Sigmoid colon (tissue), 7 donors: ENCODE measurements around the gene POLR2H. TPM values are rescaled to one million over a fixed set of nuclear protein-coding genes. Genes with fewer than 3 reads are reported as not detected.
A peak's percentile ranks its signal among the peaks of the same experiment; 100 is the strongest.

Experiments used
- DNase-seq: peaks from one replicate; pipeline ENCODE4 v3.0.0-alpha.2; 2019
- H3K27ac ChIP-seq, 4 donors: fragments of 200-600 bp; sonication (generic); one replicate each; pipeline ENCODE4 v1.5.1; 2016 to 2019; ENCODE audit warnings: mild to moderate bottlenecking in 1 of 4
- H3K27me3 ChIP-seq, 3 donors: fragments of 200-600 bp; sonication (generic); one replicate each; pipeline ENCODE4 v1.5.1; 2019; ENCODE audit warnings: mild to moderate bottlenecking in 1 of 3
- H3K36me3 ChIP-seq, 4 donors: fragments of 200-600 bp; sonication (generic); one replicate each; pipeline ENCODE4 v1.5.1; 2016 to 2019
- H3K4me1 ChIP-seq, 4 donors: fragments of 200-600 bp; sonication (generic); one replicate each; pipeline ENCODE4 v1.5.1; 2017 to 2019
- H3K4me3 ChIP-seq, 4 donors: fragments of 200-600 bp; sonication (generic); one replicate each; pipeline ENCODE4 v1.5.1; 2017 to 2019; ENCODE audit warnings: mild to moderate bottlenecking in 2 of 4, moderate library complexity in 1 of 4
- H3K9me3 ChIP-seq, 4 donors: fragments of 200-600 bp in 3 of 4; sonication (generic) in 3 of 4; one replicate each; pipeline versions ENCODE4 v1.5.1 to v1.6.1; 2013 to 2019
- EP300 ChIP-seq, 4 donors: sonication (generic); formaldehyde crosslinking; IDR thresholded peaks; one replicate each; pipeline ENCODE4 v1.6.1; 2017; ENCODE audit warnings: antibody characterized with exemption in 4 of 4
- POLR2A ChIP-seq, 2 donors: fragments of 450-650 bp; IDR thresholded peaks; one replicate each; pipeline ENCODE4 v1.6.1; 2016; ENCODE audit warnings: antibody characterized with exemption in 2 of 2, mild to moderate bottlenecking in 2 of 2, moderate library complexity in 2 of 2
- POLR2AphosphoS5 ChIP-seq, 4 donors: sonication (generic); formaldehyde crosslinking; IDR thresholded peaks; one replicate each; pipeline ENCODE4 v1.6.1; 2017; ENCODE audit warnings: antibody characterized with exemption in 4 of 4
- WGBS, 2 donors: extraction: QIAGEN DNeasy Blood & Tissue Kit; methylation state at CpG; one replicate each; pipeline ENCODE4 v1.1.7; 2013; 5-methylcytosine and 5-hydroxymethylcytosine counted together
- intact Hi-C: fragments of 100-400 bp; cut with DNase I; formaldehyde crosslinking; loops from one replicate; pipeline ENCODE4 v1.15.1; 2023
- polyA plus RNA-seq, 3 donors: library from polyadenylated mRNA; stranded (reverse); fragments of 200-250 nt; gene quantifications; one replicate each; pipeline ENCODE4 v1.2.3, GENCODE V29; 2013
- total RNA-seq, 4 donors: library from RNA; depleted of rRNA; stranded (reverse); fragments of >200 nt; gene quantifications; one replicate each; pipeline ENCODE4 v1.1.0, GENCODE V29; 2016
- TF ChIP-seq, protein P1 (sequence below), 4 experiments: fragments of 450-650 bp in 3 of 4; fragments of 200-600 bp in 1 of 4; IDR thresholded peaks; one replicate each; pipeline ENCODE4 v1.5.1; 2016 to 2019; ENCODE audit warnings: antibody characterized with exemption in 4 of 4, mild to moderate bottlenecking in 3 of 4, moderate library complexity in 2 of 4
- donor health status: healthy with polysubstance abuse.
- donor health status: Bipolar disorder and iron deficiency.
- donor health status: healthy.

Gene POLR2H
- total and polyA plus RNA-seq, 7 donors: 53.2 to 162 (median 92.5) TPM

DNA sequence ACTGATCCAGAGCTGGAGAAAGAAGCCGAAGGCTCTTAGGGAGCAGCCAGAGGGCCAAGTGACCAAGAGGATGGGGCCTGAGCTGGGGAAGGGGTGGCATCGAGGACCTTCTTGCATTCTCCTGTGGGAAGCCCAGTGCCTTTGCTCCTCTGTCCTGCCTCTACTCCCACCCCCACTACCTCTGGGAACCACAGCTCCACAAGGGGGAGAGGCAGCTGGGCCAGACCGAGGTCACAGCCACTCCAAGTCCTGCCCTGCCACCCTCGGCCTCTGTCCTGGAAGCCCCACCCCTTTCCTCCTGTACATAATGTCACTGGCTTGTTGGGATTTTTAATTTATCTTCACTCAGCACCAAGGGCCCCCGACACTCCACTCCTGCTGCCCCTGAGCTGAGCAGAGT lies 27.9 kb downstream of the POLR2H start:
- no peaks in the 10 kb centered on the region for H3K4me1 ChIP-seq
- H3K4me3 ChIP-seq: no peak overlapping the region
- H3K36me3 ChIP-seq: no peaks in the 10 kb centered on the region
- no peaks in the 10 kb centered on the region for H3K9me3 ChIP-seq
- intact Hi-C loops: no loop called here
- peaks cover 0 to 6% (median 4%) of the 10 kb centered on the region in 3 donors for H3K27me3 ChIP-seq
- no peak for DNase-seq
- 47 to 70% methylated on average over 5 of the region's 5 CpGs for WGBS, 2 donors
- no peak for TF ChIP-seq POLR2AphosphoS5 (IDR thresholded peaks at IDR 0.05)
- TF ChIP-seq EP300 (IDR thresholded peaks at IDR 0.05): no peak
- TF ChIP-seq, protein P1, sequence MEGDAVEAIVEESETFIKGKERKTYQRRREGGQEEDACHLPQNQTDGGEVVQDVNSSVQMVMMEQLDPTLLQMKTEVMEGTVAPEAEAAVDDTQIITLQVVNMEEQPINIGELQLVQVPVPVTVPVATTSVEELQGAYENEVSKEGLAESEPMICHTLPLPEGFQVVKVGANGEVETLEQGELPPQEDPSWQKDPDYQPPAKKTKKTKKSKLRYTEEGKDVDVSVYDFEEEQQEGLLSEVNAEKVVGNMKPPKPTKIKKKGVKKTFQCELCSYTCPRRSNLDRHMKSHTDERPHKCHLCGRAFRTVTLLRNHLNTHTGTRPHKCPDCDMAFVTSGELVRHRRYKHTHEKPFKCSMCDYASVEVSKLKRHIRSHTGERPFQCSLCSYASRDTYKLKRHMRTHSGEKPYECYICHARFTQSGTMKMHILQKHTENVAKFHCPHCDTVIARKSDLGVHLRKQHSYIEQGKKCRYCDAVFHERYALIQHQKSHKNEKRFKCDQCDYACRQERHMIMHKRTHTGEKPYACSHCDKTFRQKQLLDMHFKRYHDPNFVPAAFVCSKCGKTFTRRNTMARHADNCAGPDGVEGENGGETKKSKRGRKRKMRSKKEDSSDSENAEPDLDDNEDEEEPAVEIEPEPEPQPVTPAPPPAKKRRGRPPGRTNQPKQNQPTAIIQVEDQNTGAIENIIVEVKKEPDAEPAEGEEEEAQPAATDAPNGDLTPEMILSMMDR (IDR thresholded peaks at IDR 0.05): no peak
- TF ChIP-seq POLR2A (IDR thresholded peaks at IDR 0.05): no peak
- no peak overlapping the region for H3K27ac ChIP-seq

GRCh38 chr3:184389935-184390528 lies 28.5 kb downstream of the POLR2H start:
- Histone ChIP-seq H3K4me1 (no peaks in the 10 kb centered on the region), H3K4me3 (no peak overlapping the region), H3K9me3 (no peaks in the 10 kb centered on the region), H3K27ac (no peak overlapping the region), H3K27me3 (peaks cover 0 to 6% (median 4%) of the 10 kb centered on the region in 3 donors), H3K36me3 (no peaks in the 10 kb centered on the region)
- TF ChIP-seq EP300 (IDR thresholded peaks at IDR 0.05) (no peak), POLR2AphosphoS5 (IDR thresholded peaks at IDR 0.05) (no peak), POLR2A (IDR thresholded peaks at IDR 0.05) (no peak)
- TF ChIP-seq, protein P1 (IDR thresholded peaks at IDR 0.05): no peak
- intact Hi-C loops: no loop called here
- WGBS, 2 donors: 83 to 87% methylated on average over 5 of the region's 5 CpGs
- no peak for DNase-seq

- DNase-seq: no peak
- no peak overlapping the region for H3K4me3 ChIP-seq
Measured at GRCh38 chr3:184391266-184391665, 29.8 kb downstream of the POLR2H start.

DNA sequence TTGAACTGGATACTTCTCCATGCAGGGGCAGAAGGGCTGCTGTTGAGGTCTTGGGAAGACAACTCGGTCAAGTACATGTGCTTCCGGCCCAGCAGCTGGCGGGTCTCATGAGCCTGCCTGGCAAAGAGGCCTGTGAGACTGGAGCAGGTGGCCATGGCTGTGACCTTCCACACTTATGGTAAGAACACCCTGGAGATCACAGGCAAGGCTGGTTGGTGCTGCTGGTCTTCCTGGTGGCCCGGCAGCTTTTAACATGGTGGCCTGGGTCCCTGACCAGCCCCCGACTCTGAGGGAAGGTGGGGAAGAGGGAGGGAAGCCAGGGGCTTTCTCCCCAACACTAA lies 33.8 kb downstream of the POLR2H start:
- H3K4me3 ChIP-seq: no peak overlapping the region
- H3K36me3 ChIP-seq: no peaks in the 10 kb centered on the region
- no peaks in the 10 kb centered on the region for H3K4me1 ChIP-seq
- intact Hi-C loops: no loop called here
- H3K27me3 ChIP-seq: no peaks in the 10 kb centered on the region
- 84 to 86% methylated on average over 5 of the region's 5 CpGs for WGBS, 2 donors
- no peaks in the 10 kb centered on the region for H3K9me3 ChIP-seq
- DNase-seq: peak; percentile 67
- H3K27ac ChIP-seq: no peak overlapping the region
- TF ChIP-seq, protein P1 (IDR thresholded peaks at IDR 0.05): no peak
- no peak for TF ChIP-seq POLR2AphosphoS5 (IDR thresholded peaks at IDR 0.05)
- TF ChIP-seq EP300 (IDR thresholded peaks at IDR 0.05): no peak
- TF ChIP-seq POLR2A (IDR thresholded peaks at IDR 0.05): no peak

More at GRCh38 chr3:184391266-184391665, 29.8 kb downstream of the POLR2H start:
- intact Hi-C loops: no loop called here
- H3K27ac ChIP-seq: no peak overlapping the region
- TF ChIP-seq EP300 (IDR thresholded peaks at IDR 0.05) (no peak), POLR2A (IDR thresholded peaks at IDR 0.05) (no peak), POLR2AphosphoS5 (IDR thresholded peaks at IDR 0.05) (no peak)
- TF ChIP-seq, protein P1 (IDR thresholded peaks at IDR 0.05): no peak
- no peaks in the 10 kb centered on the region for H3K4me1 ChIP-seq
- WGBS, 2 donors: 84 to 90% methylated on average over 3 of the region's 3 CpGs
- no peaks in the 10 kb centered on the region for H3K9me3 ChIP-seq
- peaks cover 0 to 2% (median under 1%) of the 10 kb centered on the region in 3 donors for H3K27me3 ChIP-seq
- H3K36me3 ChIP-seq: no peaks in the 10 kb centered on the region

DNA sequence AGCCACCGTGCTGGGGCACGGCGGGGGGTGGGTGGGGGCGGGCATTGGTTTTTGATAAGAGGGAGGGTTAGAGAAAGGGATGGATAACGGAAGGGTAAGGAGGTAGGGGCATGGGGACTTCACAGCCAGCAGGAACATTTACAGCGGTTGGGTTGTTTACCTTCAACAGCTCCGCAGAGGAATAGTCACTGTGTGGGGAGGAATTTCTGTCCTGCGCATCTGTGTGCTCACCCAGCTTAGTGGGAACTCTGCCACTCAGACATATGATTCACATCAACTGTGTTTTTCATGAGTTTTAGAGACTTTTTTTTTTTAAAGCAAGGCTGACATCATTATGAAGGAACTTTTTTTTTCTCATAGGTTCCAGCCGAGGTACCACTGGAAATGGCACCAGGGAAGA lies 37.9 kb downstream of the POLR2H start:
- WGBS, 2 donors: 14 to 34% methylated on average over 9 of the region's 9 CpGs
- Histone ChIP-seq H3K4me1 (no peaks in the 10 kb centered on the region), H3K9me3 (no peaks in the 10 kb centered on the region), H3K27me3 (peaks cover 0 to 13% (median 3%) of the 10 kb centered on the region in 3 donors), H3K27ac (no peak overlapping the region), H3K4me3 (no peak overlapping the region), H3K36me3 (no peaks in the 10 kb centered on the region)
- DNase-seq: peak; percentile 83
- TF ChIP-seq, protein P1 (IDR thresholded peaks at IDR 0.05): no peak
- TF ChIP-seq POLR2AphosphoS5 (IDR thresholded peaks at IDR 0.05): peak in 3 of 4 donors; percentile 10 to 31 (median 19)
- no peak for TF ChIP-seq POLR2A (IDR thresholded peaks at IDR 0.05)
- no peak for TF ChIP-seq EP300 (IDR thresholded peaks at IDR 0.05)
- intact Hi-C loops: no loop called here
